Dedifferentiated amniotic fluid mesenchymal stem cell (primary cell): ENCODE results near the gene CERK.
"Not testable (repeated sequence)": the region's sequence is repeated elsewhere in the genome, so short reads cannot be mapped to it uniquely, and the experiment has no call there.

Source experiments
- DNase-seq: peaks from one replicate; pipeline ENCODE4 v3.0.0-alpha.2; 2016; ENCODE audit errors: extremely low spot score

CERK gene

GRCh38 chr22:46648225-46648820 is 89.7 kb downstream of the CERK start:
- DNase-seq: not testable (repeated sequence)

GRCh38 chr22:46646531-46647215 is 91.4 kb downstream of the CERK start:
- no peak for DNase-seq

- not testable (repeated sequence) for DNase-seq
These were observed 95.1 kb downstream of the CERK start for GRCh38 chr22:46642840-46643480.

GRCh38 chr22:46641811-46642266 is 96.2 kb downstream of the CERK start:
- no peak for DNase-seq

GRCh38 chr22:46640293-46641055 is 97.6 kb downstream of the CERK start:
- DNase-seq: no peak

GRCh38 chr22:46639843-46640242 is 98.2 kb downstream of the CERK start:
- DNase-seq: no peak

- DNase-seq: no peak
These were observed 99.2 kb downstream of the CERK start for GRCh38 chr22:46638601-46639431.

- DNase-seq: no peak
These were observed 100.1 kb downstream of the CERK start for GRCh38 chr22:46637711-46638600.

GRCh38 chr22:46636221-46637002 is 101.6 kb downstream of the CERK start:
- no peak for DNase-seq

- no peak for DNase-seq
These were observed 102.3 kb downstream of the CERK start for GRCh38 chr22:46635756-46636155.

- not testable (repeated sequence) for DNase-seq
These were observed 102.9 kb downstream of the CERK start for GRCh38 chr22:46634973-46635685.
